HG03469 (cell line): ENCODE measurements around the gene MAP1LC3B.

ENCODE experiments used
- ATAC-seq: cut with Tn5 transposase; IDR thresholded peaks from one replicate; pipeline ENCODE4 v1.9.1; 2021; ENCODE audit warnings: mild to moderate bottlenecking, moderate library complexity, moderate number of reproducible peaks; ENCODE audit not compliant: unreplicated experiment

The MAP1LC3B gene

DNA sequence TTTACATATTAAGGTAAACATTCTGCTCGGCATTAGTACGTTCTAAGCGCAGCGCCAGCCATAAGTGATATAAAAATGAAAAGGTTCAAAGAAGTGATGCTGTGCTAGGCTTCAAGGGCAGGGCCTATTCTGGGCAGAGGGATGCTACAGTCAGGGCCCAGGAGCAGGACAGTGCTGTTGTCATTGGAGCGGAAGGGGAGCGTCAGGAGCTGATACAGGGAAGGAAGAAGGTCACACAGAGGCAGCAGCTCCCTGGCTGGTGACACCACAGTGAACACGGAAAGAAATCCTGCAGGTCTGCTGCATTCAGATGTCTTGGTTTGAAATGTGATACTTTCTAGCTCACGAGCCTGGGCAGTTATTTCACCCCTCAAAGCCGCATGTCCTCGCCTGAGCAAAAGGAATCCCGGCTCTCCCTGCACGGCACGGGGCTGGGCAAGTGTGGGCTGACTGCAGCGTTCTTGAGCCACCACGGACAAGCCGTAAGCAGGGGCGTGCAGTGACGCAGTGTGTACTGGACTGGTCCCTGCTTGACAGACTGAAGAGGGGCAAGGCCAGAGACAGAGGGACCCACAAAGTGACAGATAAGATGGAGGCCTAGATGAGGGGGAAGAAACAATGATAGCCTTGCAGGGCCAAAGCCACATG is 59.6 kb downstream of the MAP1LC3B start:
- ATAC-seq, result no peak

DNA sequence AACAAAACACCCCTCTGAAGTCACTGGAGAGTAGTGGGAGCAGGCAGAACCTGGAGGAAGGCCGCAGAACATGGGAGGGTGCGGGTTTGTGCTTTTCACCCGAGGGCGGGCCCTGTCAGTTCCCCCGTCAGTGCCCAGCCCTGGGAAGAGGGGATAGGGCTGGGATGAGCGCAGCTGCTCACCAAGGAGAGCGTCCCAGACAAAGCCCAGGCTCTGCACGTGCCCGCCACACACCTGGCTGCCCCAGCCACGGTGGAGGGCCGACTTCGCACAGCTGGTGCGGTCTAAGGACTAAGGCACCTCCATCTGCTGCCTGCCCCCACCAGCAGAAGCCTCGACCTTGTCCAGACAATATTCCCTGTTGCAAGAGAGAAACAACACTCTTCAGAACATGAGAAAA is 61.2 kb downstream of the MAP1LC3B start:
- ATAC-seq, result no peak
